T-helper 1 cell treated with Interleukin-12 subunit alpha and Interleukin-12 subunit beta and Interleukin-4 antibody, amounts not matched to agents 30 ng/mL and 1 ng/mL, for 36 hours (primary cell): ENCODE data around the gene CLEC14A. TPM values are rescaled to one million over a fixed set of nuclear protein-coding genes. Genes with fewer than 3 reads are reported as not detected.

Experiments
- intact Hi-C: fragments of 100-400 bp; cut with micrococcal nuclease; formaldehyde crosslinking; loops from one replicate; pipeline ENCODE4 v1.15.1; 2024
- total RNA-seq: library from RNA; stranded (reverse); gene quantifications from 2 replicates; pipeline ENCODE4 v1.2.3, GENCODE V29; 2022

Gene CLEC14A, protein sequence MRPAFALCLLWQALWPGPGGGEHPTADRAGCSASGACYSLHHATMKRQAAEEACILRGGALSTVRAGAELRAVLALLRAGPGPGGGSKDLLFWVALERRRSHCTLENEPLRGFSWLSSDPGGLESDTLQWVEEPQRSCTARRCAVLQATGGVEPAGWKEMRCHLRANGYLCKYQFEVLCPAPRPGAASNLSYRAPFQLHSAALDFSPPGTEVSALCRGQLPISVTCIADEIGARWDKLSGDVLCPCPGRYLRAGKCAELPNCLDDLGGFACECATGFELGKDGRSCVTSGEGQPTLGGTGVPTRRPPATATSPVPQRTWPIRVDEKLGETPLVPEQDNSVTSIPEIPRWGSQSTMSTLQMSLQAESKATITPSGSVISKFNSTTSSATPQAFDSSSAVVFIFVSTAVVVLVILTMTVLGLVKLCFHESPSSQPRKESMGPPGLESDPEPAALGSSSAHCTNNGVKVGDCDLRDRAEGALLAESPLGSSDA
- total RNA-seq, result not detected in 2 replicates

GRCh38 chr14:38255673-38256532, at the start of gene CLEC14A:
Gene CLEC14A (minus strand): TSS chr14:38256093. CDS start chr14:38256022, 71 bp downstream.
- intact Hi-C loops, result loop anchor here (5.0 kb wide), 1 partner anchor 44 kb away; no protein-coding TSS in a partner anchor

DNA sequence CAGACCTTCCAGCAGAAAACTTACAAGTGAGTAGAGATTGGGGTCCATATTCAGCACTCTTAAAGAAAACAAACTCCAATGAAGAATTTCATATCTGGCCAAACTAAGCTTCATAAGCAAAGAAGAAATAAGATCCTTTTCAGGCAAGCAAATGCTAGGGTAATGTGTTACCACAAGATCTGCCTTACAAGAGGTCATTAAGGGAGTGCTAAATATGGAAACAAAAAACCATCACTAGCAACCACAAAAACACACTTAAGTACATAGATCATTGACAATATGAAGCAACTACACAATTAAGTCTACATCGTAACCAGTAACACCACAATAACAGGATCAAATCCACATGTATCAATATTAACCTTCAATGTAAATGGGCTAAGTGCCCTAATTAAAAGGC, 47.1 kb upstream of the CLEC14A start:
- intact Hi-C loops, result no loop called here

DNA sequence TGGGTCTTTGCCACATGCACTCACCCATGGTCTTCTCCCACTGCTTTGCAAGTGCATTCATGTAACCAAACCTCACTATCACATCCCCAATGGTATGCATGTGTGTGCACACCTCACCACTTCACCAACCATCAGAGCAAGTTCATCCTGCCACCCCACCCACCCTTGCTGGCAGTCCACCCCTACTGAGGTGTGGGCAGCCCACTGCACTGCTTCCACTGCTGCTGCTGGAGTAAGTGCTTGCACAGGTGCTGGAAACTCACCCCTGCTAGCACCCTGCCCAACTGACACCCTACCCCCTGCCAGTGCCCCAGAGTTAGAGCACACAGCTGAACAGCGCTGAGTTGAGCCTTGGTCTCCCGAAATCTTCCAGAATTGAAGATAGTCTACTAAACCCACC, 46.1 kb upstream of the CLEC14A start:
- intact Hi-C loops, result no loop called here

DNA sequence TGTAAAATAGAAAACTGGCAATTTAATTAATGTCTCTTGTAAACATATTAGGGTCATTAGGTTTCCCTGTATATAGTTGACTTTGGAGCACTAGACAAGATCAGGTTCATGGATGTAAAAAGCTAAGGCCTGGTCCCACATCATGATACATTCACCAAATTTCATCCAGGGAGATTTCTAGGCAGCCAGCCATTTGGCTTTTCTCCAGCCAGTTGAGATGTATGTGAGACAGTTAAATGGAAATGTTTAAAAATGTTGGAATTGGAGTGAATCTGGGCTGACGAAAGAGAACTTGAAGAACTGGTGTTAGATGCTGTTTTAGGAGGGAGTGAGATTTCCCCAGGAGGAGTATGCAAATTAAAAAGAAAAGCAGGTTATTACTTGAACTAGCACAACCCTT, 41.8 kb upstream of the CLEC14A start:
- intact Hi-C loops, result no loop called here

DNA sequence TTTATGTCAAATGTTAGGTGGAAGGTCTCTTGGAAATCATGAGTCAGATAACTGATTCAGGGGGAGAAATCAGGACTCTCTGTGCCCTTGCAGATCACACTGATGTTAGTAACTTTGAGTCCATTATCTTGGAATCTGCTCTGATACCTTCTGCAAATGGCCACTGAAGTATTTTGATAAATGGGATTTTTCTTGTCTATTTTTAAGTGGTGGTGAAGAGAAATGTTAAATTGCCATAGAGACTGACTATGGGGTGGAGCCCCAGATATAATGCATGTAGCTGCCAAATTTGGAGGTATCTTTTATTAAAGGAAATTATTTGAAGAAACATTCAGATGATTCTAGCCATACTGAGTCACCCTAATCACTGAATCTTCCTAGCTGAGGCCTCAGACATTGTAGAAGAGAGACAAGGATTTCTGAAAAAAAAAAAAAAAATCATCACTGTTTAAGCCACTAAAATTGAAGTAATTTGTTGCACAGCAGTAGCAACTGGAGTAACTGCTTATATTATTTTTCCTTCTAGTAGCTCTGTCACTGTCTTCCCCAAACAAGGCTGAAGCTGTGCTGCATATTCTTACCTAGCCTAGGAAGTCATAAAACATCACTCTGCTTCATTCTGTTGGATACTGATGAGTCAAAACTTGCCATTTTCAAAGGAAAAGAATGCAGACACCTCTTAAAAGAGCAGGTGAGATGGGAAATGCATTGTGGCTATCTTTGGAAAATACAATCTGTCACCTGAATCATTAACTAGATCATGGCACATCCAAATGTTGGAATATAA, 36.0 kb upstream of the CLEC14A start:
- intact Hi-C loops, result no loop called here

GRCh38 chr14:38290601-38291188, 34.8 kb upstream of the CLEC14A start:
- intact Hi-C loops, result no loop called here

DNA sequence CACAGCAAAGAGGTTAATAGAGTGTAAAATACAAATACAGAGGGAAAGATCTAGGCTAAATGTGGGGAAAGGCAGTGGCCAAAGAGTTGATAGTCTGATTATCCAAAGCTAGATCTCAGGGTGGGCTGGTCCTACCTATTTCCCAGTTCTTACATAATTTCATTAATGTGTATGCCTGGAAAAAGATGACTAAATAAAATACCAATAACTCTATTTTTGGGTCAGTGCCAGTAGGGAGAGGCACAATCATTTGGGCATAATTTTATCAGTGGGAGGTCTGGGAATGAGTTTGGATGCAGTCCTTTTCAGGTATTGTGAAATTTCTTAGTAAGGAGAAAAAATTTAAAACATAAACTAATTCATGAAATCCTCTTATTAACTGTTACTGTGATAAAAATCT, 30.6 kb upstream of the CLEC14A start:
- intact Hi-C loops, result no loop called here

DNA sequence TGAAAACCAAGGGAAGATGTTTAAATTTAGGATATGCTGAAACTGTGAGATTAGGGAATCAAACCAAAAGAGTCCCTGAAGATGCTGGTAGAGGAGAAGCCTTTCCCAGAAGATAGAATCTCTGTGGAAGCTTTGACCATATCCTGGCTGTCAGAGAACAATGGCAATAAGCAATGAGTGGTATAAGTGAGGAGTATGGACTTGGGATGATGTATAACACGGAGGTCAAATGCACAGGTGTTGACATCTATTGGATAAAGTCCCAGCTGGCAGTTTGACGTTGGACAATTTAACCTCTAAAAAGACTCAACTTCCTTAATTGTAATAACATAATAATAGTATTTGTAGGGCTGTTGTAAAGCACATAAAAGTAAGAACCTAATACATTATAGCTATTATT, 30.1 kb upstream of the CLEC14A start:
- intact Hi-C loops, result no loop called here

DNA sequence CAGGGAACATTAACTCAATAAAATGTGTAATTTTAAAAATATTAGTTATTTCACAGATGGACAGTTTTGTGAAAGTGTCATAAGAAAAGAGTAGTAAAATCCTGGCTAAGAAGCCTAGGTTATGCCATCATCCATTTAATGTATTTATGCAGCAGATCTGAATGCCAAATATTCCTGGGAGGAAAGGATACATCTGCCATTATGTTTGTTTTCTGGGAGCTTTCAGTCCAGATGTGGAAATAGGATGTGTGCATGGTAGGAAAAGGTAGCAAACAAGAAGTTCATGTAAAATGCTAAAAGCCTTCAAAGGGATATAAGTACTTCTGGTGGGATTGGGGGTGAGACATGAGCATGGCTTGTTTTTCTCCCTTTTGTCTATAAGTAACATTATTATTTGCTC, 27.0 kb upstream of the CLEC14A start:
- intact Hi-C loops, result no loop called here

GRCh38 chr14:38280081-38280480, 24.2 kb upstream of the CLEC14A start:
- intact Hi-C loops, result no loop called here

DNA sequence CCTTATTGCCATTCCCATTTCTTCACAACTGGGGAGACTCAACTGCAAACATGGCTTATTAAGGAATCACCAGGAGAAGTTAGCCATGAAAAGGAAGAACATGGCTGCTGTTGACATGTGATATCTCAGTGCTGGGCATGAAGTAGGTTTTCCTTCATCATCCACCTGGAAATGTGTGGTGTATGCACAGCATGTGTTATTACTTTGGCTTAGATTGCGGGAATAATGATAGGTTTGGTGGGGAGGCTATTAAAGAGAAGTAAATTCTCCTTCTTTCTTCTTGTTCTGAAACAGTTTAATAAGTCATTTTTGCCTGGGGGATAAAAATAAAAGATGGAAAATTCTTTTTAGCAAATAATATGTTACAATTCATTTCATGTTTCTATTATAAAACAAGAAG, 23.7 kb upstream of the CLEC14A start:
- intact Hi-C loops, result no loop called here

GRCh38 chr14:38278035-38278434, 22.1 kb upstream of the CLEC14A start:
- intact Hi-C loops, result no loop called here

DNA sequence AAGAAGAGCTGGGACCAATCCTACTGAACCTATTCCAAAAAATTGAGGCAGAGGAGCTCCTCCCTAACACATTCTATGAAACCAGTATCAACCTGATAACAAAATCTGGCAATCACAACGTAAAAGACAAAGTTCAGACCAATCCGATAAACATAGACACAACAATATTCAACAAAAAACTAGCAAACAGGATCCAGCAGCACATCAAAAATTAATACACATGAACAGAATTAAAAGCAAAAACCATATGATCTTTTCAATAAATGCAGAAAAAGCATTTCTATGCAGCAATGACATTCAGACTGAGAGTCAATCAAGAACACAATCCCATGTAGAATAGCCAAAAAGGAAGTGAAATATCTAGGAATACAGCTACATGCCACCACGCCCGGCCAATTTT, 7.0 kb upstream of the CLEC14A start:
- intact Hi-C loops, result no loop called here

GRCh38 chr14:38261620-38262019, 5.7 kb upstream of the CLEC14A start:
- intact Hi-C loops, result no loop called here

DNA sequence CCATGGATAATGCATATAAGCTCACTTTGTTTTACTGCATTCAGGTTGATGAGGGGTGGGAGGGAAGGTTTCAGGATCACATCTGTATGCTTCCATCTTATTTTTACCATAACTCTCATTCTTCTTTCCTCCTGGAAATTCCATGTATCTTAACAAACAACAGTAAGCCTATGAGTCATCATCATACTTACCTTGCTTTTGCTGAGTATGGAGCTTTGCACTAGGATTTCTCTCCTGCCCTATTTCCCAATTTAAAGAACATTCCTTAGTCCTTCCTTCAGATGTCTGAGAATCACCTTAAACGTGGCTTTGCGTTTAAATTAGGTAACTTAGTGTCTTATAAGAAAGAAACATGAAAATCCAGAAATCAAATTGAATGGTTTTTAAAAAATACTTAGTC, 1.6 kb upstream of the CLEC14A start:
- intact Hi-C loops, result loop anchor here (5.0 kb wide), 1 partner anchor 45 kb away; no protein-coding TSS in a partner anchor

- intact Hi-C loops, result loop anchor here (5.0 kb wide), 1 partner anchor 44 kb away; no protein-coding TSS in a partner anchor
These were observed 594 bp upstream of the CLEC14A start for GRCh38 chr14:38256533-38256840.

DNA sequence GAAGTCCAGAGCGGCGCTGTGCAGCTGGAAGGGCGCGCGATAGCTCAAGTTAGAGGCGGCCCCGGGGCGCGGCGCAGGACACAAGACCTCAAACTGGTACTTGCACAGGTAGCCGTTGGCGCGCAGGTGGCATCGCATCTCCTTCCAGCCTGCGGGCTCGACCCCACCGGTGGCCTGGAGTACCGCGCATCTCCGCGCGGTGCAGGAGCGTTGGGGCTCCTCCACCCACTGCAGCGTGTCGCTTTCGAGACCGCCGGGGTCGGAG, 553 bp downstream of the CLEC14A start:
- intact Hi-C loops, result loop anchor here (5.0 kb wide), 1 partner anchor 43 kb away; no protein-coding TSS in a partner anchor

GRCh38 chr14:38254571-38255407, 1.1 kb downstream of the CLEC14A start:
- intact Hi-C loops, result loop anchor here (5.0 kb wide), 1 partner anchor 42 kb away; no protein-coding TSS in a partner anchor

- intact Hi-C loops, result no loop called here
These were observed 2.2 kb downstream of the CLEC14A start for GRCh38 chr14:38253676-38254075.

- intact Hi-C loops, result no loop called here
These were observed 3.7 kb downstream of the CLEC14A start for GRCh38 chr14:38252066-38252710.
